ENCODE results near the gene ST6GAL1.

GRCh38 chr3:186909078-186909853 is 21.1 kb upstream of the ST6GAL1 start:
- TF ChIP-seq, protein P1, sequence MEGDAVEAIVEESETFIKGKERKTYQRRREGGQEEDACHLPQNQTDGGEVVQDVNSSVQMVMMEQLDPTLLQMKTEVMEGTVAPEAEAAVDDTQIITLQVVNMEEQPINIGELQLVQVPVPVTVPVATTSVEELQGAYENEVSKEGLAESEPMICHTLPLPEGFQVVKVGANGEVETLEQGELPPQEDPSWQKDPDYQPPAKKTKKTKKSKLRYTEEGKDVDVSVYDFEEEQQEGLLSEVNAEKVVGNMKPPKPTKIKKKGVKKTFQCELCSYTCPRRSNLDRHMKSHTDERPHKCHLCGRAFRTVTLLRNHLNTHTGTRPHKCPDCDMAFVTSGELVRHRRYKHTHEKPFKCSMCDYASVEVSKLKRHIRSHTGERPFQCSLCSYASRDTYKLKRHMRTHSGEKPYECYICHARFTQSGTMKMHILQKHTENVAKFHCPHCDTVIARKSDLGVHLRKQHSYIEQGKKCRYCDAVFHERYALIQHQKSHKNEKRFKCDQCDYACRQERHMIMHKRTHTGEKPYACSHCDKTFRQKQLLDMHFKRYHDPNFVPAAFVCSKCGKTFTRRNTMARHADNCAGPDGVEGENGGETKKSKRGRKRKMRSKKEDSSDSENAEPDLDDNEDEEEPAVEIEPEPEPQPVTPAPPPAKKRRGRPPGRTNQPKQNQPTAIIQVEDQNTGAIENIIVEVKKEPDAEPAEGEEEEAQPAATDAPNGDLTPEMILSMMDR (IDR thresholded peaks at IDR 0.05): no peak
- TF ChIP-seq POLR2AphosphoS5 (IDR thresholded peaks at IDR 0.05) (no peak), POLR2A (IDR thresholded peaks at IDR 0.05) (no peak), EP300 (IDR thresholded peaks at IDR 0.05) (no peak)

All from upper lobe of left lung (tissue), 4 donors.